GM12878 (cell line): Measurements from ENCODE around the gene RASAL3. TPM values are rescaled to one million over a fixed set of nuclear protein-coding genes. Genes with fewer than 3 reads are reported as not detected.

Experiments
- ATAC-seq: fragments of 200-7000 bp; cut with Tn5 transposase; 3 replicates; pipeline ENCODE4 v1.9.1; 2020; ENCODE audit warnings: mild to moderate bottlenecking, moderate library complexity
- BruUV-seq: library from RNA; stranded (reverse); fragments of 400-500 nt; replicated peaks from 2 replicates; lab custom pipeline; 2021; lab: Mats Ljungman, UMichigan
- CTCF ChIA-PET: fragments of 300-600 bp; sonication (Branson Sonifier 250); formaldehyde crosslinking; extraction: SDS; loops from one replicate; lab custom pipeline; 2021; ENCODE audit warnings: inconsistent platforms; lab: Yijun Ruan, JAX
- POLR2A ChIA-PET: fragments of 350-600 bp; formaldehyde crosslinking; extraction: SDS; loops from one replicate; lab custom pipeline; 2021; ENCODE audit warnings: inconsistent platforms; lab: Charles Lee
- RAD21 ChIA-PET: fragments of 300-600 bp; sonication (Branson Sonifier 250); formaldehyde crosslinking; loops from one replicate; lab custom pipeline; 2023; ENCODE audit warnings: antibody characterized with exemption; ENCODE audit not compliant: unreplicated experiment; lab: Charles Lee
- SMC1A ChIA-PET: fragments of 300-600 bp; sonication (Branson Sonifier 250); formaldehyde crosslinking; loops from one replicate; lab custom pipeline; 2023; ENCODE audit not compliant: unreplicated experiment, uncharacterized antibody; lab: Charles Lee
- DNase-seq: peaks from one replicate; pipeline ENCODE4 v3.0.0-alpha.2; 2011; ENCODE audit warnings: low read depth, low spot score
- FAIRE-seq: peaks from 3 replicates; lab custom pipeline; 2011; peaks lifted over from hg19 to GRCh38; lab: Jason Lieb, UNC
- H2AFZ ChIP-seq: 2 replicates; pipeline ENCODE4 v1.6.0; 2011; ENCODE audit warnings: low read depth, low read length, control low read depth; ENCODE audit not compliant: control insufficient read depth
- H3K27ac ChIP-seq: 2 replicates; pipeline ENCODE4 v1.5.1; 2011; ENCODE audit warnings: control low read depth; ENCODE audit not compliant: control insufficient read depth, insufficient read depth
- H3K27me3 ChIP-seq, 2 experiments: replicated peaks in 1 of 2; 2 replicates each; pipeline versions ENCODE4 v1.6.0 to v1.6.1; 2011; ENCODE audit warnings: low read length in 1 of 2; ENCODE audit not compliant: control insufficient read depth in 2 of 2, insufficient read depth in 2 of 2
- H3K36me3 ChIP-seq, 2 experiments: 2 replicates each; pipeline ENCODE4 v1.5.1; 2011; ENCODE audit warnings: low read length in 1 of 2; ENCODE audit not compliant: control insufficient read depth in 2 of 2, insufficient read depth in 2 of 2
- H3K4me1 ChIP-seq: 2 replicates; pipeline ENCODE4 v1.6.1; 2011; ENCODE audit warnings: mild to moderate bottlenecking, low read length, moderate library complexity, mixed read lengths; ENCODE audit not compliant: control insufficient read depth, insufficient read depth
- H3K4me2 ChIP-seq: 2 replicates; pipeline ENCODE4 v1.6.0; 2011; ENCODE audit warnings: control low read depth; ENCODE audit not compliant: control insufficient read depth, insufficient read depth
- H3K4me3 ChIP-seq: fragments of 200-600 bp; sonication (generic); 2 replicates; pipeline ENCODE4 v1.5.1; 2016
- H3K79me2 ChIP-seq: 2 replicates; pipeline ENCODE4 v1.6.0; 2011; ENCODE audit warnings: low read length; ENCODE audit not compliant: control insufficient read depth, insufficient read depth
- H3K9ac ChIP-seq: 2 replicates; pipeline ENCODE4 v1.8.0; 2011; ENCODE audit warnings: low read length, control low read depth, mixed read lengths; ENCODE audit not compliant: control insufficient read depth, insufficient read depth
- H3K9me3 ChIP-seq: replicated peaks from 3 replicates; pipeline ENCODE4 v1.5.1; 2011; ENCODE audit warnings: mild to moderate bottlenecking, low read length; ENCODE audit not compliant: control insufficient read depth, insufficient read depth
- H4K20me1 ChIP-seq: 2 replicates; pipeline ENCODE4 v1.6.0; 2011; ENCODE audit not compliant: control insufficient read depth, insufficient read depth
- ASH2L ChIP-seq: fragments of 300-600, 200-600 bp; sonication (generic); IDR thresholded peaks from 2 replicates; pipeline ENCODE4 v1.6.1; 2017; ENCODE audit warnings: low read depth, mild to moderate bottlenecking, borderline replicate concordance
- IKZF2 ChIP-seq, 2 experiments: fragments of 450-650 bp; IDR thresholded peaks; 2 replicates each; pipeline ENCODE4 v1.6.1; 2017; ENCODE audit warnings: mild to moderate bottlenecking in 2 of 2, moderate library complexity in 2 of 2
- NFXL1 ChIP-seq: fragments of 450-650 bp; IDR thresholded peaks from 2 replicates; pipeline ENCODE4 v1.6.1; 2017; ENCODE audit warnings: antibody characterized with exemption, mild to moderate bottlenecking, borderline replicate concordance
- NR2F1 ChIP-seq: fragments of 450-650 bp; conservative IDR thresholded peaks from 2 replicates; pipeline ENCODE4 v1.6.1; 2017; ENCODE audit warnings: mild to moderate bottlenecking
- RB1 ChIP-seq: fragments of 450-650 bp; formaldehyde crosslinking; IDR thresholded peaks from 2 replicates; pipeline ENCODE4 v1.6.1; 2017; ENCODE audit warnings: mild to moderate bottlenecking, borderline replicate concordance
- ZNF207 ChIP-seq: fragments of 450-650 bp; IDR thresholded peaks from 2 replicates; pipeline ENCODE4 v1.6.1; 2014; ENCODE audit warnings: antibody characterized with exemption, mild to moderate bottlenecking, borderline replicate concordance
- WGBS: methylation state at CpG from one replicate; pipeline ENCODE4 v1.1.6; 2016; ENCODE audit warnings: low lambda C conversion rate; ENCODE audit not compliant: insufficient replicate concordance, insufficient coverage; ENCODE audit errors: missing lambda C conversion rate; 5-methylcytosine and 5-hydroxymethylcytosine counted together
- in situ Hi-C: fragments of 300-500 bp; cut with MboI; formaldehyde crosslinking; loops from 9 replicates; pipeline ENCODE4 v1.14.3; 2018; ENCODE audit warnings: mixed read lengths
- intact Hi-C: fragments of 100-400 bp; cut with micrococcal nuclease; formaldehyde crosslinking; loops from one replicate; pipeline ENCODE4 v1.14.2; 2022; ENCODE audit not compliant: unreplicated experiment
- polyA plus RNA-seq, 11 experiments: library from polyadenylated mRNA; depleted of rRNA in 4 of 11; unstranded in 6 of 11; stranded (reverse) in 5 of 11; fragments of >200 nt; fragmentation: Nextera tagmentation in 4 of 11; fragmentation: Illumina TruSeq in 1 of 11; extraction: Ambion mirVana in 4 of 11; extraction: Trizol in 1 of 11; gene quantifications; 1 replicate in 1 of 11; 2 replicates in 10 of 11; pipeline versions ENCODE4 v1.2.1 to v1.2.3, GENCODE V29; 2011 to 2016; ENCODE audit warnings: inconsistent platforms in 2 of 11, missing spikeins in 2 of 11, low read depth in 1 of 11
- total RNA-seq, 4 experiments: library from RNA; depleted of rRNA in 3 of 4; stranded (reverse); fragments of >200 nt in 3 of 4; fragmentation: Illumina TruSeq in 1 of 4; extraction: Trizol in 1 of 4; gene quantifications; 2 replicates each; pipeline versions ENCODE4 v1.2.1 to v1.2.3, GENCODE V29; 2013 to 2021
- TF ChIP-seq, protein P1 (sequence below): IDR thresholded peaks from 2 replicates; pipeline ENCODE4 v1.6.1; 2012; ENCODE audit warnings: low read length, inconsistent platforms
- TF ChIP-seq, protein P2 (sequence below), 3 experiments: IDR thresholded peaks in 2 of 3; conservative IDR thresholded peaks in 1 of 3; 2 replicates each; pipeline ENCODE4 v1.5.1; 2011; ENCODE audit warnings: low read depth in 3 of 3, low read length in 3 of 3, mild to moderate bottlenecking in 3 of 3, control low read depth in 2 of 3, moderate library complexity in 2 of 3, inconsistent platforms in 1 of 3, mixed read lengths in 1 of 3; ENCODE audit not compliant: control insufficient read depth in 2 of 3, insufficient read depth in 1 of 3; ENCODE audit errors: extremely low read depth in 1 of 3
- TF ChIP-seq, protein P3 (sequence below): IDR thresholded peaks from 2 replicates; pipeline ENCODE4 v1.6.1; 2011; ENCODE audit warnings: low read depth, low read length, improper control_type of control experiment, borderline replicate concordance

The RASAL3 gene
- total and polyA plus RNA-seq, 10 of the 15 experiments (the other 5 are each of a cell fraction or from before 2014, with no cell fraction given) = 1.7 to 81.3 (median 23.2) TPM

DNA sequence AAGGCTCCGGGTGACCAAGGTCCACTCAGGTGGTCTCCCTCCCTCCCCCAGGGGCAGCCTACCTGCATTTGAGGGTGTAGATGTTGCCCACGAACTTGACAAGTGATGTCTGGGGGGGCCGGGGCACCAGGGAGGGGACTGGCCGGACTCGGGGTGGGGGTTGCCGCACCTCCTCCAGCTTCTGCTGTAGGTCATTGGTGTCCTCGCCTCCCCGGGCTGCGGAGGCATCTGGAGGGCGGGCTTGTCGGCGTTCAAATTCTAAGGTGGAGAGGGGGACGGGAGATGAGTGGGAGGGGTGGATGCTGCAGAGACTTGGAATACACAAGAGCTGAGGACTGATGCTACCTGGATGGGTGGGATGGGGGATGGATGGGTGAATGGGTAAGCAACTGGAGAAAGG, 40.2 kb downstream of the RASAL3 start:
- intact Hi-C loops (no loop called here), in situ Hi-C loops (no loop called here)
- Histone ChIP-seq H4K20me1 (no peaks in the 10 kb centered on the region), H3K9me3 (no peaks in the 10 kb centered on the region; the same call in 2 of the 3 replicates), H3K9ac (no peak overlapping the region), H3K4me2 (no peak overlapping the region), H3K79me2 (no peaks in the 10 kb centered on the region), H2AFZ (no peak overlapping the region), H3K27ac (no peak overlapping the region), H3K36me3 (peaks cover 14 to 45% of the 10 kb centered on the region in 2 experiments), H3K4me1 (no peaks in the 10 kb centered on the region), H3K27me3 (no peaks in the 10 kb centered on the region), H3K4me3 (no peak overlapping the region)
- no TSS peak for BruUV-seq
- WGBS = over 99% methylated on average over 13 of the region's 13 CpGs
- no peak for TF ChIP-seq NR2F1
- no peak for TF ChIP-seq IKZF2 (IDR thresholded peaks at IDR 0.05)
- TF ChIP-seq ZNF207 = no peak
- TF ChIP-seq, protein P1, sequence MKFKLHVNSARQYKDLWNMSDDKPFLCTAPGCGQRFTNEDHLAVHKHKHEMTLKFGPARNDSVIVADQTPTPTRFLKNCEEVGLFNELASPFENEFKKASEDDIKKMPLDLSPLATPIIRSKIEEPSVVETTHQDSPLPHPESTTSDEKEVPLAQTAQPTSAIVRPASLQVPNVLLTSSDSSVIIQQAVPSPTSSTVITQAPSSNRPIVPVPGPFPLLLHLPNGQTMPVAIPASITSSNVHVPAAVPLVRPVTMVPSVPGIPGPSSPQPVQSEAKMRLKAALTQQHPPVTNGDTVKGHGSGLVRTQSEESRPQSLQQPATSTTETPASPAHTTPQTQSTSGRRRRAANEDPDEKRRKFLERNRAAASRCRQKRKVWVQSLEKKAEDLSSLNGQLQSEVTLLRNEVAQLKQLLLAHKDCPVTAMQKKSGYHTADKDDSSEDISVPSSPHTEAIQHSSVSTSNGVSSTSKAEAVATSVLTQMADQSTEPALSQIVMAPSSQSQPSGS = no peak
- no peak for TF ChIP-seq ASH2L
- no peak for TF ChIP-seq NFXL1
- TF ChIP-seq, protein P2, sequence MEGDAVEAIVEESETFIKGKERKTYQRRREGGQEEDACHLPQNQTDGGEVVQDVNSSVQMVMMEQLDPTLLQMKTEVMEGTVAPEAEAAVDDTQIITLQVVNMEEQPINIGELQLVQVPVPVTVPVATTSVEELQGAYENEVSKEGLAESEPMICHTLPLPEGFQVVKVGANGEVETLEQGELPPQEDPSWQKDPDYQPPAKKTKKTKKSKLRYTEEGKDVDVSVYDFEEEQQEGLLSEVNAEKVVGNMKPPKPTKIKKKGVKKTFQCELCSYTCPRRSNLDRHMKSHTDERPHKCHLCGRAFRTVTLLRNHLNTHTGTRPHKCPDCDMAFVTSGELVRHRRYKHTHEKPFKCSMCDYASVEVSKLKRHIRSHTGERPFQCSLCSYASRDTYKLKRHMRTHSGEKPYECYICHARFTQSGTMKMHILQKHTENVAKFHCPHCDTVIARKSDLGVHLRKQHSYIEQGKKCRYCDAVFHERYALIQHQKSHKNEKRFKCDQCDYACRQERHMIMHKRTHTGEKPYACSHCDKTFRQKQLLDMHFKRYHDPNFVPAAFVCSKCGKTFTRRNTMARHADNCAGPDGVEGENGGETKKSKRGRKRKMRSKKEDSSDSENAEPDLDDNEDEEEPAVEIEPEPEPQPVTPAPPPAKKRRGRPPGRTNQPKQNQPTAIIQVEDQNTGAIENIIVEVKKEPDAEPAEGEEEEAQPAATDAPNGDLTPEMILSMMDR (IDR thresholded peaks at IDR 0.05 in 2 of 3, conservative IDR thresholded peaks at IDR 0.05 in 1 of 3; ENCODE audit: control insufficient read depth in 2 of 3, extremely low read depth in 1 of 3, insufficient read depth in 1 of 3, low read depth in 3 of 3, low read length in 3 of 3) = no peak
- TF ChIP-seq RB1 = no peak
- TF ChIP-seq, protein P3, sequence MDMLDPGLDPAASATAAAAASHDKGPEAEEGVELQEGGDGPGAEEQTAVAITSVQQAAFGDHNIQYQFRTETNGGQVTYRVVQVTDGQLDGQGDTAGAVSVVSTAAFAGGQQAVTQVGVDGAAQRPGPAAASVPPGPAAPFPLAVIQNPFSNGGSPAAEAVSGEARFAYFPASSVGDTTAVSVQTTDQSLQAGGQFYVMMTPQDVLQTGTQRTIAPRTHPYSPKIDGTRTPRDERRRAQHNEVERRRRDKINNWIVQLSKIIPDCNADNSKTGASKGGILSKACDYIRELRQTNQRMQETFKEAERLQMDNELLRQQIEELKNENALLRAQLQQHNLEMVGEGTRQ = no peak
- POLR2A ChIA-PET = no interaction called here
- no peak for DNase-seq
- no peak for FAIRE-seq
- RAD21 ChIA-PET = no interaction called here
- no peak for ATAC-seq
- CTCF ChIA-PET = no interaction called here
- SMC1A ChIA-PET = no interaction called here
